HG03571 (cell line): ENCODE data around the gene AUNIP.

Experiments used
- ATAC-seq: cut with Tn5 transposase; IDR thresholded peaks from one replicate; pipeline ENCODE4 v1.9.1; 2021; ENCODE audit not compliant: unreplicated experiment

Gene AUNIP

DNA sequence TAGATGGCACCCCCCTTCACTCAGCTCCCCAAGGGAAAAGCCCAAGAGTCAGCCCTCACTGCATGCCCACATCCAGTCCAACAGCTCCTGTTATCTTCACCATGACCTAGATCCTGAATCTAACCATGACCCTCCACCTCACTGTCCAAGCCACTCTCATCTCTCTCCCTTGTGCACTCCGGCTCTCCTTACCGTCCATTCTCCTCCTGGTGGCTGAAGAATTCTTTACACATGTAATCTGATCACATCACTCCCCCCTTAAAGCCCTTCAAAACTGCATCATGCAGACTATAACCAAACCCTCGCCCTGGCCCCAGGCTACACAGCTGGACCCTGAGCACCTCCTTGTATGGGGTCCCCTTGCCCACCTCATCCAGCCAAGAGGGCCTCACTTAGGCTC, 30.2 kb upstream of the AUNIP start:
- ATAC-seq = no peak

DNA sequence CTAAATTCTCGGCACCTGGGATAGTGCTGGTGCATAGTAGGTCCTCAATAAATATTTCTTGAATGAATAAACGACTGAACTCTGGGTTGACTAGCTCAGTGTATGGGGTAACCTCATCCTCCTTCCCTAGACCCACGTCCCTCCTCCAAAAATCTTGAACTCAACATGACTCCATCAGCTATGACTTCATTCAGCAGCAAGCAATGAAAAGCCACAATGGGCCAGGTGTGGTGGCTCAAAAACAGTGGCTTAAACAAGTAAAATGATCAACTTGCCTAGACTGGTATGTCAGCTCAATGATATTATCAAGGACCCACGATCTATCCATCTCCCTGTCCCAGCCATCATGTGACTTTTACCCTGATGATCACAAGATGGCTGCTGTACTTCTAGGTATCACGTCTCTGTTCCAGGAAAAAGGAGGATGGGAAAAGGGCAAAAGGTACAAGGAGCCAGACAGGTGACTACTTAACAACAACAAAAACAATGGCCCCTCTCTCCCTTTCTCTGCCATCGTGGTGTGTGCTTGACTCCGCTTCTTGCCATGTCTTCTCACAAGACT, 29.2 kb upstream of the AUNIP start:
- no peak for ATAC-seq

- no peak for ATAC-seq
Observed at GRCh38 chr1:25885602-25886001, 26.3 kb upstream of the AUNIP start.

- no peak for ATAC-seq
Observed at GRCh38 chr1:25881266-25881665, 22.0 kb upstream of the AUNIP start.

GRCh38 chr1:25880518-25880917, 21.3 kb upstream of the AUNIP start:
- no peak for ATAC-seq

GRCh38 chr1:25879675-25880074, 20.4 kb upstream of the AUNIP start:
- no peak for ATAC-seq

DNA sequence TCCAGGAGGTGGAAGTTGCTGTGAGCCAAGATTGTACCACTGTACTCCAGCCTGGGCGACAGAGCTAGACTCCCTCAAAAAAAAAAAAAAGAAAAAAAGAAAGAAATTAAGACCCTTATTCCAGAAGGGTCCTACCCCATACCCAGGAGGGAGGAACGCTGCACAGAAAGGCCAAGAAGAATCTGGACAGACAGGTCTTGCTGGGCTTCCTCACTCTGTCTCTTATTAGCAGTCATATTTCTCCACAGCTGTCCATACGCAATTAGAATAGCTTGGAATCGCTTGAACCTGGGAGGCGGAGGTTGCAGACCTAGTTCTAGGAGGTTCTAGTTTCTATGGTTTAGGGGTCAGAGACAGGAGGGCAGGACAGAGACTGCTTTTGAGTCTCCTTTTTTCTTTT, 19.4 kb upstream of the AUNIP start:
- no peak for ATAC-seq

GRCh38 chr1:25877155-25877554, 17.9 kb upstream of the AUNIP start:
- ATAC-seq = no peak

DNA sequence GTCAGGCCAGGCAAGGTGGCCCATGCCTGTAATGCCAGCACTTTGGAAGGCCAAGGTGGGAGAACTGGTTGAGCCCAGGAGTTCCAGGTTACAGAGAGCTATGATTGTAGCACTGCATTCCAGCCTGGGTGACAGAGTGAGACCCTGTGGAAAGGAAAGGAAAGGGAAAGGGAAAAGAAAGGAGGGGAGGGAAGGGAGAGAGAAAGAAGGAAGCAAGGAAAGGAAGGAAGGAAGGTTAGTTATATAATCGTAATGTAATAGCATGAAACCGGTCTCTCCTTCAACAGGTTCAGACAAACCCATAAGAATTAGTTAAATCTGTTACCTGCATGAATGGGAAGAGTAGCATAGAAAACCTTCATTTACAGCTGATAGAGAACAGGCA, 17.4 kb upstream of the AUNIP start:
- no peak for ATAC-seq

DNA sequence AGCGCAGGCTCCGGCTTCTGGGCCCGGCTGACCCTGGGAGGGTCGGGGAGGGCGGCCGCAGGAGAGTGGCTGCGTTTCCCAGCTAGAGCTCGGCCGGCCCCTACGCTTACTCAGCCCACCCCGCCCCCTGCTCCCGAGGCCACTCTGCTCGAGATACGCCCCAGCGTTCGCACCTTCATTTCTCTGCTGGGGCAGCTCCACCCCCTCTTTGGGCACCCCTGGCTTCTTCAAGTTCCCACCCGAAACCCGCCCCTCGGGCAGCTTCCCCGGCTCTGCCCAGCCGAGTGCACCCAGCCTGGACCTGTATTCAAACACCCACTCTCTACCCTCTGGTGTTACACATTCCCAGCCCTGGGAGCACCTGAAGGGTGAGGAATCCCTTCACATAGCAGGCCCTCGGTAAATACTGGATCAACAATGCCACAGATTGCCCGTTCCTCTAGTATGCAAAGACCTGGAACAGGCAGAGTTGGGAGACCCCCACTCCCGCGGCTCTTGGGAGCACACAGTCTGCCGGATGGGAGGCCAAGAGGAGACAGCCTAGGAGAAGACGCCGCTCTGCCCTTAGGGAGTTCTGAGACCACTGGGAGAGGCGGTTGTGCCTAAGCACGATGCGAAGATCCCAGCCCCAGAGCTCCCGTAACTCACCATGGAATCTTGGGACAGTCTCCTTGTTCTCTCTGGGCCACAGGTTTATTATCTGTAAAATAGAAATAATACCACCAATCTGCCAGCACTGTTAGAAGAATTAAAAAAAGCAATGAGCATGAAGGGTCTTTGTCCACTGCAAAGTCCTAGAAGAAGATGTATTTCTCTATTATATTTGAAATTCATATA, 16.8 kb upstream of the AUNIP start:
- ATAC-seq = peak; percentile 38

GRCh38 chr1:25875154-25875855, 16.0 kb upstream of the AUNIP start, which contains the start of gene PAQR7:
Gene PAQR7 (minus strand): TSS chr1:25875708. CDS start chr1:25863839, 11,869 bp downstream.
- ATAC-seq = peak; percentile 44

GRCh38 chr1:25874635-25875153, 15.4 kb upstream of the AUNIP start:
- no peak for ATAC-seq

- no peak for ATAC-seq
Observed at GRCh38 chr1:25874209-25874608, 15.0 kb upstream of the AUNIP start.

DNA sequence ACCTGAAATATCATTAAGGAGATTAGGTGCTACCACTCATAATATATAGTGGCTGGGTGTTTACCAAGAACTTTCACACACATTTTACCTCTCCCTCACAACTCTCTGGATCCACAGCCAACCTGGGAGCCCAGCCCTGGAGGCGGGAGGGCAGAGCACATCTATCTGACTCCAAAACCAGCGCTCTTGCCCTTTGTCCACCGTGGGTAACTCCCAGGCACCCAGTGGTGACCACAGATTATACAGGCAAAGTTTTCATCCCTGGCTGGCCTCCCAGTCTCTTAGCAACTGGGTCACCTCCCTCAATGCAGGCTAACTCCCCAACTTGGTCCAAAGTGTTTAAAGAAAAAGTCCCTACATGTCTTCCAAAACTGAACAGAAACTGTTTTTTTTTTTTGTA, 13.9 kb upstream of the AUNIP start:
- no peak for ATAC-seq

- no peak for ATAC-seq
Observed at GRCh38 chr1:25872713-25873112, 13.5 kb upstream of the AUNIP start.

- no peak for ATAC-seq
Observed at GRCh38 chr1:25871704-25872494, 12.6 kb upstream of the AUNIP start.

GRCh38 chr1:25871086-25871703, 11.9 kb upstream of the AUNIP start:
- ATAC-seq = no peak

DNA sequence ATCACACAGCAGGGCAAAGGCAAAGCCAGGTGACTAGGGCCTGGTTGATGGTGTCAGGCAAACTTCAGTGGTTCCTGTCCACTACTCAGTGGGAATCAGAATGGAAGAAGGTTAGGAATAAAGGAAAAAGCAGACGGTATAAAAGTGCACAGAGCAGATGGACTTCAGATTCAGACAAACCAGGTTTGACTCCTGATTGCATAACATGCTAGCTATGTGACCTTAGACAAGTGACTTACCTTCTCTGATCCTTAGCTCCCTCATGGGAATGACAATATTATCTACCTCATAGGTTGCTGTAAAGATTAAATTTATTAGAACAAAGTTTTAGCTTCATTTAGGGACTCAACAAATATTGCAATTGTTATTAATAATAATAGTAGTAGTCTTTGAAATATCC, 11.4 kb upstream of the AUNIP start:
- ATAC-seq = no peak

GRCh38 chr1:25869909-25870606, 10.8 kb upstream of the AUNIP start:
- no peak for ATAC-seq
